ENCODE data around the gene EXD3. TPM values are rescaled to one million over a fixed set of nuclear protein-coding genes. Genes with fewer than 3 reads are reported as not detected.

EXD3 gene
- total and polyA plus RNA-seq, 2 of the 4 experiments (the other 2 are of a cell fraction), result 1.1 to 7.4 TPM

GRCh38 chr9:137273095-137273490 lies 149.9 kb downstream of the EXD3 start:
- Histone ChIP-seq H3K9me3 (ENCODE audit: control insufficient read depth, insufficient read depth, low read length) (no peaks in the 10 kb centered on the region), H2AK5ac (ENCODE audit: low read depth, low read length) (no peak overlapping the region), H3K27ac (ENCODE audit: insufficient read depth, low read length) (no peak overlapping the region), H4K5ac (ENCODE audit: low read depth, low read length) (no peak overlapping the region), H3K56ac (ENCODE audit: extremely low read depth, insufficient read depth, low read length) (no peak overlapping the region), H2BK5ac (ENCODE audit: low read depth, low read length, poor library complexity, severe bottlenecking) (no peak overlapping the region), H3K4me1 (ENCODE audit: control insufficient read depth, insufficient read depth, low read length) (peaks cover 21% of the 10 kb centered on the region), H3K9ac (ENCODE audit: low read depth, low read length) (no peak overlapping the region), H3K14ac (replicated peaks; ENCODE audit: low read depth, low read length) (no peak overlapping the region), H3K36me3 (ENCODE audit: control insufficient read depth, insufficient read depth, low read length) (peaks cover 37% of the 10 kb centered on the region), H3K79me1 (ENCODE audit: low read depth in 1 of 2, low read length in 2 of 2) (peaks cover 13 to 67% of the 10 kb centered on the region in 2 experiments), H2BK15ac (ENCODE audit: low read depth, low read length) (no peak overlapping the region), H2AFZ (replicated peaks; ENCODE audit: low read length, poor library complexity) (no peak overlapping the region), H3K27me3 (ENCODE audit: control insufficient read depth, insufficient read depth, low read length) (no peaks in the 10 kb centered on the region), H3K4me3 (ENCODE audit: insufficient read depth, low read depth, low read length) (no peak overlapping the region), H3K4me2 (ENCODE audit: low read depth, low read length) (no peak overlapping the region), H4K91ac (ENCODE audit: insufficient read depth, low read depth, low read length) (no peak overlapping the region), H3K4ac (ENCODE audit: low read depth, low read length) (no peak overlapping the region), H3K23ac (ENCODE audit: low read depth, low read length) (no peak overlapping the region), H4K20me1 (ENCODE audit: insufficient read depth, low read length) (peaks cover 24% of the 10 kb centered on the region), H3K18ac (ENCODE audit: low read depth, low read length) (no peak overlapping the region), H2BK120ac (ENCODE audit: low read depth, low read length) (no peak overlapping the region), H4K8ac (ENCODE audit: low read depth in 2 of 2, low read length in 2 of 2) (no peak overlapping the region), H2BK20ac (ENCODE audit: low read depth, low read length) (no peak overlapping the region), H3K9me1 (ENCODE audit: insufficient read depth, low read length) (peaks cover 14% of the 10 kb centered on the region), H2AK9ac (replicated peaks; ENCODE audit: low read depth, low read length, poor library complexity) (no peak overlapping the region)
- in situ Hi-C loops (cut with MboI; ENCODE audit: low sequenced_read_pairs) (no loop called here), dilution Hi-C loops (cut with HindIII; ENCODE audit: low sequenced_read_pairs, unreplicated experiment) (no loop called here), intact Hi-C loops (cut with micrococcal nuclease) (no loop called here)
- POLR2A ChIA-PET (ENCODE audit: unreplicated experiment), result no interaction called here
- TF ChIP-seq, protein P1, sequence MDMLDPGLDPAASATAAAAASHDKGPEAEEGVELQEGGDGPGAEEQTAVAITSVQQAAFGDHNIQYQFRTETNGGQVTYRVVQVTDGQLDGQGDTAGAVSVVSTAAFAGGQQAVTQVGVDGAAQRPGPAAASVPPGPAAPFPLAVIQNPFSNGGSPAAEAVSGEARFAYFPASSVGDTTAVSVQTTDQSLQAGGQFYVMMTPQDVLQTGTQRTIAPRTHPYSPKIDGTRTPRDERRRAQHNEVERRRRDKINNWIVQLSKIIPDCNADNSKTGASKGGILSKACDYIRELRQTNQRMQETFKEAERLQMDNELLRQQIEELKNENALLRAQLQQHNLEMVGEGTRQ (IDR thresholded peaks at IDR 0.05; ENCODE audit: low read depth, low read length), result no peak
- TF ChIP-seq, protein P2, sequence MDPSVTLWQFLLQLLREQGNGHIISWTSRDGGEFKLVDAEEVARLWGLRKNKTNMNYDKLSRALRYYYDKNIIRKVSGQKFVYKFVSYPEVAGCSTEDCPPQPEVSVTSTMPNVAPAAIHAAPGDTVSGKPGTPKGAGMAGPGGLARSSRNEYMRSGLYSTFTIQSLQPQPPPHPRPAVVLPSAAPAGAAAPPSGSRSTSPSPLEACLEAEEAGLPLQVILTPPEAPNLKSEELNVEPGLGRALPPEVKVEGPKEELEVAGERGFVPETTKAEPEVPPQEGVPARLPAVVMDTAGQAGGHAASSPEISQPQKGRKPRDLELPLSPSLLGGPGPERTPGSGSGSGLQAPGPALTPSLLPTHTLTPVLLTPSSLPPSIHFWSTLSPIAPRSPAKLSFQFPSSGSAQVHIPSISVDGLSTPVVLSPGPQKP (IDR thresholded peaks at IDR 0.05; ENCODE audit: borderline replicate concordance, low read depth, low read length), result no peak
- TF ChIP-seq SMC3 (IDR thresholded peaks at IDR 0.05; ENCODE audit: low read depth, low read length) (no peak), RAD21 (IDR thresholded peaks at IDR 0.05; ENCODE audit: low read length) (no peak), NFE2L2 (IDR thresholded peaks at IDR 0.05; ENCODE audit: low read depth, low read length) (no peak), MAFK (IDR thresholded peaks at IDR 0.05; ENCODE audit: low read depth, low read length) (no peak), CTCF (conservative IDR thresholded peaks at IDR 0.05; ENCODE audit: low read depth, low read length) (no peak), MAZ (IDR thresholded peaks at IDR 0.05; ENCODE audit: borderline replicate concordance, low read depth, low read length) (no peak), RFX5 (IDR thresholded peaks at IDR 0.05; ENCODE audit: low read depth, low read length) (no peak), CEBPB (IDR thresholded peaks at IDR 0.05; ENCODE audit: low read depth, low read length) (no peak), RCOR1 (IDR thresholded peaks at IDR 0.05; ENCODE audit: insufficient replicate concordance, low read length) (no peak), CHD1 (IDR thresholded peaks at IDR 0.05; ENCODE audit: low read depth, low read length) (no peak), FOS (IDR thresholded peaks at IDR 0.05; ENCODE audit: low read depth, low read length) (no peak)
- CTCF ChIA-PET, result no interaction called here
- TSS peak; percentile 47 for BruUV-seq (replicated peaks)
- WGBS, 2 experiments (ENCODE audit: extremely low coverage in 2 of 2, insufficient read length in 1 of 2), result 93% methylated on average over 11 of the region's 13 CpGs; no CpG with 5 or more reads in 1 of the 2 experiments
- ATAC-seq (ENCODE audit: low read depth) (no peak), DNase-seq (no peak)

Measured in IMR-90 (cell line).